ENCODE data around the gene DNAH14. TPM values are rescaled to one million over a fixed set of nuclear protein-coding genes. Genes with fewer than 3 reads are reported as not detected.
"Not testable (repeated sequence)": the region's sequence is repeated elsewhere in the genome, so short reads cannot be mapped to it uniquely, and the experiment has no call there.

The DNAH14 gene
- total and polyA plus RNA-seq, 2 experiments from 2014 or later: 55.3 to 80.2 TPM

- TF ChIP-seq REST (IDR thresholded peaks at IDR 0.05; ENCODE audit: unreplicated experiment) (no peak), NANOG (IDR thresholded peaks at IDR 0.05; ENCODE audit: borderline replicate concordance) (no peak), EZH2phosphoT487 (IDR thresholded peaks at IDR 0.05; ENCODE audit: unreplicated experiment) (no peak), JUNB (IDR thresholded peaks at IDR 0.05; ENCODE audit: unreplicated experiment) (no peak), POLR2AphosphoS5 (IDR thresholded peaks at IDR 0.05; ENCODE audit: low read depth) (no peak)
These were observed 375.5 kb downstream of the DNAH14 start (continued) for GRCh38 chr1:225304996-225305395.

- H3K27ac Mint-ChIP-seq, H3K4me1 Mint-ChIP-seq: not testable (repeated sequence)
These were observed 381.1 kb downstream of the DNAH14 start for GRCh38 chr1:225310544-225310943.

GRCh38 chr1:225318706-225319575 lies 389.5 kb downstream of the DNAH14 start:
- DNase-seq (ENCODE audit: low spot score) (peak; percentile 83), ATAC-seq (peak; percentile 96)
- Mint-ChIP-seq H3K27me3 (ENCODE audit: insufficient read depth, low read depth, poor library complexity) (peaks cover 2% of the 10 kb centered on the region), H3K27ac (no peak overlapping the region), H3K4me3 (no peak overlapping the region), H3K9me3 (no peaks in the 10 kb centered on the region), H3K4me1 (peaks cover 5% of the 10 kb centered on the region; the same call in 1 of the 3 replicates), H3K36me3 (ENCODE audit: low read depth) (no peaks in the 10 kb centered on the region; the same call in 2 of the 3 replicates)
- no peaks in the 10 kb centered on the region for H3F3A ChIP-seq (replicated peaks; ENCODE audit: low read depth)
- H3K9me2 ChIP-seq (ENCODE audit: insufficient read depth): no peaks in the 10 kb centered on the region
- no peaks in the 10 kb centered on the region for H3K27me3 ChIP-seq (ENCODE audit: insufficient read depth)
- H4K20me1 ChIP-seq (replicated peaks; ENCODE audit: insufficient read depth): no peaks in the 10 kb centered on the region
- H3K79me2 ChIP-seq (replicated peaks; ENCODE audit: insufficient read depth): no peaks in the 10 kb centered on the region
- TF ChIP-seq REST (IDR thresholded peaks at IDR 0.05; ENCODE audit: unreplicated experiment) (no peak), CTCF (conservative IDR thresholded peaks at IDR 0.05; ENCODE audit: low read depth in 2 of 2) (peak; percentile 90 to 91), EZH2 (IDR thresholded peaks at IDR 0.05; ENCODE audit: low read depth, unreplicated experiment) (no peak), EZH2phosphoT487 (IDR thresholded peaks at IDR 0.05; ENCODE audit: unreplicated experiment) (no peak)
- H3K27ac ChIP-seq (ENCODE audit: low read depth): no peak overlapping the region
- H3K4me3 ChIP-seq: no peak overlapping the region
- no peaks in the 10 kb centered on the region for H3K36me3 ChIP-seq (ENCODE audit: insufficient read depth)
- no peak overlapping the region for H2AFZ ChIP-seq
- no peak overlapping the region for H3K4me2 ChIP-seq
- no peaks in the 10 kb centered on the region for H3K4me1 ChIP-seq (ENCODE audit: insufficient read depth)

More at GRCh38 chr1:225310544-225310943, 381.1 kb downstream of the DNAH14 start:
- not testable (repeated sequence) for H4K20me1 ChIP-seq (replicated peaks; ENCODE audit: insufficient read depth); H3K36me3 ChIP-seq (ENCODE audit: insufficient read depth); H3K4me1 ChIP-seq (ENCODE audit: insufficient read depth); H3K9me2 ChIP-seq (ENCODE audit: insufficient read depth); H3K4me3 Mint-ChIP-seq; H3K27me3 ChIP-seq (ENCODE audit: insufficient read depth); H3K9me3 Mint-ChIP-seq; H3K27ac ChIP-seq (ENCODE audit: low read depth); H3K27me3 Mint-ChIP-seq (ENCODE audit: insufficient read depth, low read depth, poor library complexity); DNase-seq (ENCODE audit: low spot score); H3K4me3 ChIP-seq; H3K79me2 ChIP-seq (replicated peaks; ENCODE audit: insufficient read depth); H3K4me2 ChIP-seq; H3F3A ChIP-seq (replicated peaks; ENCODE audit: low read depth); ATAC-seq; H3K36me3 Mint-ChIP-seq (ENCODE audit: low read depth); H2AFZ ChIP-seq

Measured in GM23338 (cell line).